HUES6 (cell line): ENCODE results near the gene NEGR1.

ENCODE experiments used
- H3K27ac ChIP-seq: 2 replicates; pipeline ENCODE4 v1.7.0; 2013; ENCODE audit warnings: low read depth, mild to moderate bottlenecking, low read length, inconsistent platforms
- H3K27me3 ChIP-seq: 2 replicates; pipeline ENCODE4 v1.6.1; 2013; ENCODE audit warnings: low read length; ENCODE audit not compliant: control insufficient read depth, insufficient read depth
- H3K36me3 ChIP-seq: 2 replicates; pipeline ENCODE4 v1.6.1; 2013; ENCODE audit warnings: low read length; ENCODE audit not compliant: control insufficient read depth, insufficient read depth
- H3K4me1 ChIP-seq: 2 replicates; pipeline ENCODE4 v1.6.1; 2013; ENCODE audit warnings: low read length; ENCODE audit not compliant: control insufficient read depth, insufficient read depth
- H3K4me3 ChIP-seq: 2 replicates; pipeline ENCODE4 v1.5.1; 2013; ENCODE audit warnings: low read depth, low read length
- H3K9ac ChIP-seq: one replicate; pipeline ENCODE4 v1.6.1; 2013; ENCODE audit warnings: mild to moderate bottlenecking, low read length
- H3K9me3 ChIP-seq: 2 replicates; pipeline ENCODE4 v1.6.1; 2013; ENCODE audit warnings: low read depth, low read length; ENCODE audit not compliant: control insufficient read depth, insufficient read depth

Gene NEGR1

DNA sequence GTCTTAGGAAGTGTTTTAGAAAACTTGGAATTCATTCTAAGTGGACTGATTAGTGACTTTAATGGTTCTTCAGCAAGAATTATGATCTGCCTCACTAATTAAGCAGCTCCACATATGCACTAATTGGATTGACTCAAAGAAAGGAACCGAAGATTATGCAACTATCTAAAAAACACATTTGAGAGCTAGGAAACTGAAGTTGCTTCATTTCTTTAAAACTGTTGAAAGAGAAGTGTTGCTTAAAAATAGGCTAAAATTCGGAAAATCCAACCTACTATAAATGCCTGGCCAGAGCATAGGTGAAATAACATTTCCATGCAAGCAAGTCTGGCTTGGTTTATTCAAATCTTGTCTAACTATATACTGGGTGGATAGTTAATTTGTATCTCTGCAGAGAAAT is 698.6 kb downstream of the NEGR1 start:
- Histone ChIP-seq H3K36me3 (no peaks in the 10 kb centered on the region), H3K9ac (no peak overlapping the region), H3K27ac (no peak overlapping the region), H3K27me3 (no peaks in the 10 kb centered on the region), H3K9me3 (no peaks in the 10 kb centered on the region), H3K4me3 (no peak overlapping the region), H3K4me1 (no peaks in the 10 kb centered on the region)

DNA sequence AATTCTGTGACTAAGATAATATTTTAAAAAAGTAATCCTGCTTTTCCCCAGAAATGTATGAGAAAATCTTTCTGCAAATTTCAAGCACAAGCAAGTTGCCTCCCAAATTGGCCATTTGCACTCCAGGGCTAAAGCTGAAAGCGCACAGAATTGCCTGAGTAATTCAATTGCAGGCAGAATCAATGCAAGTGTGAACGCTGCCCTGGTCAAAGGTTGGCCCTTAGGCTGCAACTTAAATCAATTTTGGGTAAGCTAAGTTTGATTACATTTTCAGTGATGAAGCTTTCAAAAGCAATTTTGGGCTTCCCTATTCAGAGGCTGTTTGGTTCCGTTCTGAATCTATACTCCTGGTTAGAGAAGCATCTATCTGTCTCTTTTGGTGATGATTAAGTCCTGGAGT is 699.7 kb downstream of the NEGR1 start:
- Histone ChIP-seq H3K27me3 (no peaks in the 10 kb centered on the region), H3K9me3 (no peaks in the 10 kb centered on the region), H3K36me3 (no peaks in the 10 kb centered on the region), H3K4me3 (no peak overlapping the region), H3K9ac (no peak overlapping the region), H3K27ac (no peak overlapping the region), H3K4me1 (no peaks in the 10 kb centered on the region)

DNA sequence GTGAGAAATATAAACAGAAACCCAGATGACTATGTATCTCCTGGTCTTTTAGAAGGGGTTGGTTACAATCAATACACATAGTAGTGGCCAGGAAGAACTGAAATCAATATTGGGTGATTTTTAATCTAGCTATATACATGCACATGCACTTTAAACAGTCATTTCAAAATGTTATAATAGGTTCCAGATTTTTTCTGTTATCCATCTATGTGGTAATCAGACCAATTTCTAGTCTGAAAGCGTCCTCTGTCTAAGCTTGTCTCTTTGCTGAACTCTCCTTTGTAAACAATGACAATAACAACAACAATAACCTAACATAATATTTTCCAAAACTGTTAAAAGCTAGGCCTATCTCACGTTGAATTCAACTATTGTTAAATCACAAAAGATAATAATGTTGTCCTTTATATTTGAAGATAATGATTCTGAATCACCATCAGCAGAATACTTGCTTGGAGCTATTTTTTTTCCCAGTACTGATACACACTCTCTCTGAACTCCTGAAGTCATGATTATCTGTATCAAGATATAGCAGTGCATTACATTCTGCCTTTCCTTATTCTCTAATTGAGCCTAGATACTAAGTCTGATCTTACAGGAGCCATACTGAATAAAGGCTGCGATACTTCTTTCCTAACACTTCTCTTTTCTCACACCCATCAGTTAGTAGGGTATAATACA is 704.7 kb downstream of the NEGR1 start:
- Histone ChIP-seq H3K27me3 (no peaks in the 10 kb centered on the region), H3K27ac (no peak overlapping the region), H3K9me3 (no peaks in the 10 kb centered on the region), H3K36me3 (no peaks in the 10 kb centered on the region), H3K4me3 (no peak overlapping the region), H3K4me1 (no peaks in the 10 kb centered on the region), H3K9ac (no peak overlapping the region)

- Histone ChIP-seq H3K9ac (no peak overlapping the region), H3K4me1 (no peaks in the 10 kb centered on the region)
Observed at GRCh38 chr1:71572038-71572437, 710.3 kb downstream of the NEGR1 start.

DNA sequence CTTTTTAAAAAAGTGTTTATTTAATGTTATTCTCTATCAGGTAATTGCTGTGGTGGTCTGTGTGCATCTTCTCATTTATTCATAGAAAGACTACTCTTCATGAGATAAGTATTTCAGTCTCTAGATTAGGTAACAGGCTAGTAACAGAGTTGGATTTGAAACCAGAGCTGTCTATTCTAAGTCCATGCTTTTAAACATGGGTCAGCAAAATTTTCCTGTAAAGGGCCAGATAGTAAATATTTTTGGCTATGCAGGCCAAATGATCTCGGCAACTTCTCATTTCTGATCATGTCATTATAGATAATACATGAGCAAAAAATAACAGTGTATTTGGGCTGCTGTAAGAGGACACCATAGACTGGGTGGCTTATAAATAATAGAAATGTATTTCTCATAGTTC is 715.9 kb downstream of the NEGR1 start:
- no peaks in the 10 kb centered on the region for H3K36me3 ChIP-seq

More at GRCh38 chr1:71572038-71572437, 710.3 kb downstream of the NEGR1 start:
- Histone ChIP-seq H3K9me3 (no peaks in the 10 kb centered on the region), H3K36me3 (no peaks in the 10 kb centered on the region), H3K27ac (no peak overlapping the region), H3K27me3 (no peaks in the 10 kb centered on the region), H3K4me3 (no peak overlapping the region)

DNA sequence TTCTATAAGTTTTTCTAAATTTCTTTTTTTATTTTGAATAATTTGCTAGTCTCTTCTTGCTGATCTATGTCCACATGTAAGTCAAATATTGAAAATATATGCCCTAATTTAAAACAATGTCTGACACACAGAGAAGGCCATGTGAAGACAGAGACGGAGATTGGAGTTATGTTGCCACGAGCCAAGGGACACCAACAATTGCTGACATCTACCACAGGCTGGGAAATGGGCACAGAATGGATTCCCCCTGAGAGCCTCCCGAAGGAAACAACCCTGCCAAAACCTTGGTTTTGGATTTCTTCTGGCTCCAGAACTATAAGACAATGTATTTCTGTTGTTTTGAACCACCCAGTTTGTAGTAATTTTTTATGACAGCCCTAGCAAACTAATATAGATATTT is 716.5 kb downstream of the NEGR1 start:
- no peaks in the 10 kb centered on the region for H3K4me1 ChIP-seq
- H3K9ac ChIP-seq = no peak overlapping the region
- H3K4me3 ChIP-seq = no peak overlapping the region
- H3K9me3 ChIP-seq = no peaks in the 10 kb centered on the region
- no peaks in the 10 kb centered on the region for H3K27me3 ChIP-seq
- H3K36me3 ChIP-seq = no peaks in the 10 kb centered on the region
- H3K27ac ChIP-seq = no peak overlapping the region

More for the DNA sequence above, 715.9 kb downstream of the NEGR1 start:
- Histone ChIP-seq H3K27ac (no peak overlapping the region), H3K27me3 (no peaks in the 10 kb centered on the region), H3K4me1 (no peaks in the 10 kb centered on the region), H3K4me3 (no peak overlapping the region), H3K9me3 (no peaks in the 10 kb centered on the region), H3K9ac (no peak overlapping the region)

GRCh38 chr1:71565262-71565661 is 717.1 kb downstream of the NEGR1 start:
- no peaks in the 10 kb centered on the region for H3K27me3 ChIP-seq
- no peak overlapping the region for H3K4me3 ChIP-seq
- no peaks in the 10 kb centered on the region for H3K9me3 ChIP-seq
- H3K4me1 ChIP-seq = no peaks in the 10 kb centered on the region
- no peak overlapping the region for H3K27ac ChIP-seq
- H3K9ac ChIP-seq = no peak overlapping the region
- no peaks in the 10 kb centered on the region for H3K36me3 ChIP-seq

GRCh38 chr1:71562298-71562697 is 720.0 kb downstream of the NEGR1 start:
- Histone ChIP-seq H3K36me3 (no peaks in the 10 kb centered on the region), H3K9ac (no peak overlapping the region), H3K9me3 (no peaks in the 10 kb centered on the region), H3K27me3 (no peaks in the 10 kb centered on the region), H3K4me3 (no peak overlapping the region), H3K27ac (no peak overlapping the region), H3K4me1 (no peaks in the 10 kb centered on the region)

DNA sequence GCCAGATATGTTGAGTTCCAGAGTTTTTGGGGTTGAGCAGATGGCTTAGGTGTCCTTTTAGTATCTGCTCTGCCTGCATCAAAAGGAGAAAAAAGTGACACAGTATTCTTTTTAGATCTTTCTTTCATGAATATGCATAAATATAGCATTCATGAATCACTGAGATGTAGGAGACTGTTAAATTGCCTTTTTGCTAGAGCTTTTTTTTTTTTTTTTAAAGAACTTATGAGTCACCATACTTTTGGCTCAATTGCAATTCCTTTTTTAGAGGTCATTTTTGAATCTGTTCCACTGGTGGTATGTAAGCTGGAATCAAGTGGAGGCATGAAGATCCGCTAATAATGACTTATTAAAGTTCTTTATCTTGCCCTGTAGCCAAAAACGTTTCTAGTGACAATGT is 720.6 kb downstream of the NEGR1 start:
- Histone ChIP-seq H3K27me3 (no peaks in the 10 kb centered on the region), H3K36me3 (no peaks in the 10 kb centered on the region), H3K9me3 (no peaks in the 10 kb centered on the region), H3K4me1 (no peaks in the 10 kb centered on the region), H3K4me3 (no peak overlapping the region), H3K9ac (no peak overlapping the region), H3K27ac (no peak overlapping the region)

DNA sequence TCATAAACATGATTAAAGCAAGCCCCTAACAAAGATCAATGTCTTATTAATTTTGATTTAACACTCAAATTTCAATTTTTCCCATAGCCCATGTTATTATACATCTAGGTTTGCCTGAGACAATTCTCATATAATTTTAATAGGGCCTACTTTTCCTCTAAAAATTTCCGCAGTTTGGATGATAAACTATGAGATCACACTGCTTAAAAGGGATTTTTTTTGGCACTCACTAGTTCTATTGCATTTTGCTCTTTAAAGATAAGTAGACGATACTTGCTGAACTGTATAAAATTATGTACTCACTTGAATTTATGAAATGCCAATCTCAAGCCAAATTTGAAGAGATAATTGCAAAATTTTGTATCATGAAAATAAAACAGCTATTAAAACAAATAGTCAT is 721.1 kb downstream of the NEGR1 start:
- Histone ChIP-seq H3K9me3 (no peaks in the 10 kb centered on the region), H3K4me3 (no peak overlapping the region), H3K36me3 (no peaks in the 10 kb centered on the region), H3K9ac (no peak overlapping the region), H3K27me3 (no peaks in the 10 kb centered on the region), H3K4me1 (no peaks in the 10 kb centered on the region), H3K27ac (no peak overlapping the region)

DNA sequence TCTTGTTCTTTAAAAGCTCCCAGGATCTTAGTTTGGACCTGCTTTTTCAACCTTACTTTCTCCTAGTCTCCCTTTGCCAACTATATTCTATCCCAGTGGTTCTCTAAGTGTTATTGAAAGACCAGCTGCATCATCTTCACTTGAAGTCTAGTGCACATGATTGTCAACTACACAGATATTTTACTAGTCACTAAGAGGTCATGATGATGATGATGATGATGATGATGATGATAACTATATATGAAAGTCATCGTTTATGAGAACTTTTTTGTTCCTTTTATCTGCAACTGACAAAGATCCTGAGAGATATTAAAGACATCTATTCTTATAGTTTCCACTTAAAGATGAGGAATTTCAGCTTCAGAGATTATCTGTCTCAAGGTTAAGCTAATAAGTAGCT is 722.5 kb downstream of the NEGR1 start:
- no peaks in the 10 kb centered on the region for H3K9me3 ChIP-seq
- H3K9ac ChIP-seq = no peak overlapping the region
- no peak overlapping the region for H3K4me3 ChIP-seq
- no peaks in the 10 kb centered on the region for H3K36me3 ChIP-seq
- H3K27me3 ChIP-seq = no peaks in the 10 kb centered on the region
- no peak overlapping the region for H3K27ac ChIP-seq
- no peaks in the 10 kb centered on the region for H3K4me1 ChIP-seq

DNA sequence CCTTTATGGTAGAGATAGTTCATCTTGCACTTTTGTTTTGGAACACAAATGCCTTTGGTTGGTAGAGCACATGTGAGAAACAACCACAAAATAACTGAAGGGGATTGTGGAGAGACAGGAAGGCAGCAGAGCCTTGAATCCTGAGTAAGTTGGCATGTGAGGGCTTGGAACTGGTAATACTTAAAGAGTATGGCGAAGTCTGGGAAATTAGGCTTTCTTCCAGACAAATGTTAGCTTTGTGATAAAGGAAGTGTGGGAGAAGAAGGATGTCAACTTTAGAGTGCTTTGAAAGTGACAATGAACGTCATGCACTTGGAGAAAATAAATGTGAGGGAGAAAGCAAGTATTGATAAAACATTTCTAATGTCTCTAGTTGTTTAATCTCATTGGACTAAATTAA is 725.2 kb downstream of the NEGR1 start:
- Histone ChIP-seq H3K36me3 (no peaks in the 10 kb centered on the region), H3K27me3 (no peaks in the 10 kb centered on the region), H3K4me3 (no peak overlapping the region)

More for the DNA sequence above, 725.2 kb downstream of the NEGR1 start:
- Histone ChIP-seq H3K9ac (no peak overlapping the region), H3K4me1 (no peaks in the 10 kb centered on the region), H3K27ac (no peak overlapping the region), H3K9me3 (no peaks in the 10 kb centered on the region)
